ENCODE data around the gene CPNE6.

- TF ChIP-seq TAF1 (IDR thresholded peaks at IDR 0.05; ENCODE audit: borderline replicate concordance, low read depth, low read length) (peak; percentile 99), POLR2AphosphoS5 (IDR thresholded peaks at IDR 0.05; ENCODE audit: low read depth, low read length) (peak; percentile 98), POLR2A (IDR thresholded peaks at IDR 0.05; ENCODE audit: low read depth, low read length) (peak; percentile 99)
These were observed 24.1 kb downstream of the CPNE6 start for GRCh38 chr14:24095271-24096068.

Measured in GM12892 (cell line).